Lower leg skin (tissue), 3 donors: ENCODE measurements around the gene FAM53A.
"Not testable (repeated sequence)": the region's sequence is repeated elsewhere in the genome, so short reads cannot be mapped to it uniquely, and the experiment has no call there.

Source experiments
- CTCF ChIP-seq, 3 donors: fragments of 450-650 bp; IDR thresholded peaks; one replicate each; pipeline ENCODE4 v1.5.1; 2016; ENCODE audit warnings: antibody characterized with exemption in 3 of 3, mild to moderate bottlenecking in 3 of 3, moderate library complexity in 2 of 3
- POLR2A ChIP-seq, 2 donors: fragments of 450-650 bp; IDR thresholded peaks; one replicate each; pipeline ENCODE4 v1.6.1; 2016 to 2017; ENCODE audit warnings: antibody characterized with exemption in 2 of 2, mild to moderate bottlenecking in 1 of 2, moderate library complexity in 1 of 2

GRCh38 chr4:1701671-1702070, 17.6 kb upstream of the FAM53A start:
- not testable (repeated sequence) for TF ChIP-seq CTCF, POLR2A (IDR thresholded peaks at IDR 0.05)
